ENCODE measurements around the gene PICK1. TPM values are rescaled to one million over a fixed set of nuclear protein-coding genes. Genes with fewer than 3 reads are reported as not detected.

Gene PICK1
- total and polyA plus RNA-seq, 2 of the 4 experiments (the other 2 are of a cell fraction) = 16.5 to 21.0 TPM

DNA sequence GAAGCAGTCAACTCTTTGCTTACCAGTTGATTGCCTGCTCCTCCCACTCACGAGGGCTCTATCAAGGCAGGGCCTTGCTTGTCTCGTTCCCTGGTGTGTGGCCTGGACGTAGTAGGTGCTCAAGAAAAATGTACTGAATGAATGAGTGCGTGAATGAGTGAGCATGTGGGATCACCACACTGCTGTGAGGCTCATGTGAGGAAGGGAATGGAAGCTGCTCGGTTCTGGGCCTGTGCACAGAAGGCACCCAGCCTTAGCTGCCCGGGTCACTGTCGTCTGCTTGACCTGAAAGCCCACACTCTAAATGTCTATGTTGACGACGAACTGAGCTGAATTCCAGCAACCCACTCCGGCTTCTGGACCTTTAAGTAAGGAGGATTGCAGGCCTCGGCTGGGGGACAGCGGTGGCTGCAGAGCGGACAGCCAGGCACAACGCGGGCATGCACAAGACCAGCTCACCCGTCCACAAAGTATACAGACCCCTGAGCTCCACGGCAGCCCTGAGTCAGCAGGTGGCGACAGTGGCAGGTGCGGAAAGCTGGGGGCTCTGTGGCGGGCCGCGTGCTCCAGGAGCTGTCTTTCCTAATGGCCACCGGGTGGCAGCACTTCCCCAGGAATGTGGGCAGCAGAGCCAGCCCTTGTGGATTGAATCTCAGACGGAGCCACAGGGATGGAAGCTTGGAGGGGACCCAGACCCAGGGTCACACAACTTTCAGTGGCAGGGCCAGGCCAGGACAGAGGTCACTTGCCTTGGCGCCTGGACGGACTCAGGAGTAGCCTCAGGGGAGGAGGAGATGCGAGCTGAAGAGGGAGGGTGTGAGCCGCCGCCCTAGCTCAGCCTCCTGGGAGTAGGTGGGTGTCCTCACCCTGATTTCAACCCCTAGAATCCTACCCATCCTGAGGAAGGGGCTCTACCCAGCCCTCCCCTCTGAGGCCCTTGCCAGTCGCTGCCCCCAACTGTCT lies 5.0 kb upstream of the PICK1 start (continued):
- TF ChIP-seq, protein P1, sequence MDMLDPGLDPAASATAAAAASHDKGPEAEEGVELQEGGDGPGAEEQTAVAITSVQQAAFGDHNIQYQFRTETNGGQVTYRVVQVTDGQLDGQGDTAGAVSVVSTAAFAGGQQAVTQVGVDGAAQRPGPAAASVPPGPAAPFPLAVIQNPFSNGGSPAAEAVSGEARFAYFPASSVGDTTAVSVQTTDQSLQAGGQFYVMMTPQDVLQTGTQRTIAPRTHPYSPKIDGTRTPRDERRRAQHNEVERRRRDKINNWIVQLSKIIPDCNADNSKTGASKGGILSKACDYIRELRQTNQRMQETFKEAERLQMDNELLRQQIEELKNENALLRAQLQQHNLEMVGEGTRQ (IDR thresholded peaks at IDR 0.05; ENCODE audit: low read depth, low read length) = no peak
- TF ChIP-seq RCOR1 (IDR thresholded peaks at IDR 0.05; ENCODE audit: insufficient replicate concordance, low read length) = no peak

GRCh38 chr22:38062791-38063190 lies 5.6 kb downstream of the PICK1 start:
- H3K14ac ChIP-seq (replicated peaks; ENCODE audit: low read depth, low read length) = no peak overlapping the region
- H3K36me3 ChIP-seq (ENCODE audit: control insufficient read depth, insufficient read depth, low read length) = peaks cover 19% of the 10 kb centered on the region
- H3K18ac ChIP-seq (ENCODE audit: low read depth, low read length) = no peak overlapping the region
- peaks cover 0 to 3% of the 10 kb centered on the region in 2 experiments; a peak in 1 of 4 replicates for H3K79me1 ChIP-seq (ENCODE audit: low read depth in 1 of 2, low read length in 2 of 2)
- dilution Hi-C loops (cut with HindIII; ENCODE audit: low sequenced_read_pairs, unreplicated experiment) (no loop called here), in situ Hi-C loops (cut with MboI; ENCODE audit: low sequenced_read_pairs) (no loop called here), intact Hi-C loops (cut with micrococcal nuclease) (no loop called here)
- no peaks in the 10 kb centered on the region for H4K20me1 ChIP-seq (ENCODE audit: insufficient read depth, low read length)
- H3K27me3 ChIP-seq (ENCODE audit: control insufficient read depth, insufficient read depth, low read length) = no peaks in the 10 kb centered on the region
- no peak overlapping the region for H2BK20ac ChIP-seq (ENCODE audit: low read depth, low read length)
- peaks cover 3% of the 10 kb centered on the region; the same call in 1 of the 2 replicates for H3K9me1 ChIP-seq (ENCODE audit: insufficient read depth, low read length)
- H2AK9ac ChIP-seq (replicated peaks; ENCODE audit: low read depth, low read length, poor library complexity) = no peak overlapping the region
- H3K4me3 ChIP-seq (ENCODE audit: insufficient read depth, low read depth, low read length) = no peak overlapping the region
- DNase-seq (no peak), ATAC-seq (ENCODE audit: low read depth) (no peak)
- 84% methylated on average over 2 of the region's 6 CpGs; no CpG with 5 or more reads in 1 of the 2 experiments for WGBS, 2 experiments (ENCODE audit: extremely low coverage in 2 of 2, insufficient read length in 1 of 2)
- H3K9ac ChIP-seq (ENCODE audit: low read depth, low read length) = no peak overlapping the region
- H3K27ac ChIP-seq (ENCODE audit: insufficient read depth, low read length) = no peak overlapping the region
- ChIA-PET CTCF (no interaction called here), POLR2A (ENCODE audit: unreplicated experiment) (no interaction called here)
- no peak overlapping the region for H2AK5ac ChIP-seq (ENCODE audit: low read depth, low read length)
- H3K56ac ChIP-seq (ENCODE audit: extremely low read depth, insufficient read depth, low read length) = no peak overlapping the region
- no peak overlapping the region for H2BK120ac ChIP-seq (ENCODE audit: low read depth, low read length)
- H2BK15ac ChIP-seq (ENCODE audit: low read depth, low read length) = no peak overlapping the region
- no peaks in the 10 kb centered on the region for H3K9me3 ChIP-seq (ENCODE audit: control insufficient read depth, insufficient read depth, low read length)
- no peak overlapping the region for H4K5ac ChIP-seq (ENCODE audit: low read depth, low read length)
- H3K4me2 ChIP-seq (ENCODE audit: low read depth, low read length) = no peak overlapping the region
- no TSS peak for BruUV-seq (replicated peaks)
- no peak overlapping the region for H2BK5ac ChIP-seq (ENCODE audit: low read depth, low read length, poor library complexity, severe bottlenecking)
- no peak overlapping the region for H4K91ac ChIP-seq (ENCODE audit: insufficient read depth, low read depth, low read length)
- no peak overlapping the region for H2AFZ ChIP-seq (replicated peaks; ENCODE audit: low read length, poor library complexity)
- H3K23ac ChIP-seq (ENCODE audit: low read depth, low read length) = no peak overlapping the region
- H4K8ac ChIP-seq (ENCODE audit: low read depth in 2 of 2, low read length in 2 of 2) = no peak overlapping the region
- peaks cover 1% of the 10 kb centered on the region; the same call in 1 of the 2 replicates for H3K4me1 ChIP-seq (ENCODE audit: control insufficient read depth, insufficient read depth, low read length)
- no peak overlapping the region for H3K4ac ChIP-seq (ENCODE audit: low read depth, low read length)
- TF ChIP-seq MXI1 (IDR thresholded peaks at IDR 0.05; ENCODE audit: borderline replicate concordance, low read depth, low read length) = no peak
- TF ChIP-seq MAFK (IDR thresholded peaks at IDR 0.05; ENCODE audit: low read depth, low read length) = no peak
- TF ChIP-seq CHD1 (IDR thresholded peaks at IDR 0.05; ENCODE audit: low read depth, low read length) = no peak
- TF ChIP-seq, protein P1 (IDR thresholded peaks at IDR 0.05; ENCODE audit: low read depth, low read length) = no peak
- TF ChIP-seq BHLHE40 (IDR thresholded peaks at IDR 0.05; ENCODE audit: low read depth, low read length) = no peak
- TF ChIP-seq RAD21 (IDR thresholded peaks at IDR 0.05; ENCODE audit: low read length) = no peak
- no peak for TF ChIP-seq SMC3 (IDR thresholded peaks at IDR 0.05; ENCODE audit: low read depth, low read length)
- no peak for TF ChIP-seq NFE2L2 (IDR thresholded peaks at IDR 0.05; ENCODE audit: low read depth, low read length)
- TF ChIP-seq, protein P2, sequence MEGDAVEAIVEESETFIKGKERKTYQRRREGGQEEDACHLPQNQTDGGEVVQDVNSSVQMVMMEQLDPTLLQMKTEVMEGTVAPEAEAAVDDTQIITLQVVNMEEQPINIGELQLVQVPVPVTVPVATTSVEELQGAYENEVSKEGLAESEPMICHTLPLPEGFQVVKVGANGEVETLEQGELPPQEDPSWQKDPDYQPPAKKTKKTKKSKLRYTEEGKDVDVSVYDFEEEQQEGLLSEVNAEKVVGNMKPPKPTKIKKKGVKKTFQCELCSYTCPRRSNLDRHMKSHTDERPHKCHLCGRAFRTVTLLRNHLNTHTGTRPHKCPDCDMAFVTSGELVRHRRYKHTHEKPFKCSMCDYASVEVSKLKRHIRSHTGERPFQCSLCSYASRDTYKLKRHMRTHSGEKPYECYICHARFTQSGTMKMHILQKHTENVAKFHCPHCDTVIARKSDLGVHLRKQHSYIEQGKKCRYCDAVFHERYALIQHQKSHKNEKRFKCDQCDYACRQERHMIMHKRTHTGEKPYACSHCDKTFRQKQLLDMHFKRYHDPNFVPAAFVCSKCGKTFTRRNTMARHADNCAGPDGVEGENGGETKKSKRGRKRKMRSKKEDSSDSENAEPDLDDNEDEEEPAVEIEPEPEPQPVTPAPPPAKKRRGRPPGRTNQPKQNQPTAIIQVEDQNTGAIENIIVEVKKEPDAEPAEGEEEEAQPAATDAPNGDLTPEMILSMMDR (conservative IDR thresholded peaks at IDR 0.05; ENCODE audit: low read depth, low read length) = no peak

All from IMR-90 (cell line).